Right forelimb (tissue), 1 donor: Measurements from ENCODE around the gene DTNBP1.

Experiments
- DNase-seq: peaks from one replicate; pipeline ENCODE4 v3.0.0-alpha.2; 2018

The DTNBP1 gene

GRCh38 chr6:15585760-15586214, 77.0 kb downstream of the DTNBP1 start:
- DNase-seq: no peak

- no peak for DNase-seq
These were observed 80.3 kb downstream of the DTNBP1 start for GRCh38 chr6:15582499-15582898.

- DNase-seq: no peak
These were observed 81.1 kb downstream of the DTNBP1 start for GRCh38 chr6:15581751-15582150.

DNA sequence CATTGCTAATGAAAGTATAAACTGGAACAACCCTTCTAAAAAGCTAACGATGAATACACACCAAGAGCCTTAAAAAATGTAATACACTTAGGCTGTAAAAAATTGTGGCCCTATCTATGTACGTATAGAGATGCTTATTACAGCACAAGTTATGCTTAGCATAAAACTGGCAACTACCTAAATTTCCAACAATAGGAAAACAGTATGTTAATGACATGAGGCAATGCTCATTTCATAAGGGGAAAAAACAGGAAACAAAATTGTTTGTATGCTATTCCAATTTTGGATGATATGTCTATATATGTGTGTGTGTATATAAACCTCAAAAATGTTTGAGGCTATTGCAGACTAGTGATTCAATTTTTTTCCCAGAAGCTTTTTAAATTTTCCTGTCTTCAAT, 82.5 kb downstream of the DTNBP1 start:
- DNase-seq: no peak

GRCh38 chr6:15578716-15579391, 84.0 kb downstream of the DTNBP1 start:
- DNase-seq: no peak

DNA sequence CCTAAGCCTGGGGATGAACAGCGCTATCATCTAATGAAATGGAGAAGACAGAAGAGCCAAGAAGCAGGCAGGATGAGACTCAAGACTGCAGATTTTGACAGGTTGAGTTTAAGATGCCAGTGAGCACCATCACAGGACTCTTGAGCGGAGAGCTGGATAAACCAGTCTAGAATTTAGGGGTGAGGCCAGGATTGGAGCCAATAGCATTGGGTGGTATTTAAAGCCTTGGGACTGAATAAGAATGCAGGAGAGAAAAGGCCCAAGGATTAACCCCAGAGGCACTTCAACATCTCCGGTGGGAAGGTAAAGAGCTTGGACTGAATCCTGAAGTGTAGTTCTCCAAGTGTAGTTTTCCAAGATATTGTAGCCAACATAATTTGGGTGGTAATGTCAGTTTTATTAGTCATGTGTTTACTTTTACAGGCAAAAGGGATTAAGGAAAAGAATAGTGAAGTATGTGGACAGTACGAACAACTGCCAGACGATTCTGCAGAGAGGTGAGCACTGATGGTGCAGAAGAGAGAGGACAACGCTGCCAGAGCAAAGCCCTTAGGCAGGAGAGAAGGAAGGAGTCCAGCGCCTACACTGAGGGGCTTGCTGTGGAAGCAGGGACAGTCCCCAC, 85.2 kb downstream of the DTNBP1 start:
- DNase-seq: no peak

DNA sequence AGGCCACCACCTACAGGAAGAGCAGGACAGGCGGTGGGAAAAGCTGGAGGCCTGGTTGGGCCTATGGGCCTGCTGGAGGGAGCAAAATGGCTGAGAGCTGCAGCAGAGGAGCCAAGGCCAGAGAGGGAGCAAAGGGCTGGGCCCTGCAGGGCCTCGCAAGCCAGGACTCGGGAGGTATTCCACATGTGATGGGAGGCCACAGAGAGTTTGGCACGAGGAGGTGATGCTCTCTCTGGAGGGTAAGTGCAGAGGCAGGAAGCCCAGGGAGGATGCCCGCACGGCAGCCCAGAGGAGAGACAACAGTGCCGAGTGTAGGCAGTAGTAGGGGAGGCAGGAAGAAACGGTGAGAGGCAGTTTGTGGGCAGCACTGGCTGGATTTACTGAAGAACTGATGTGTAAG, 85.7 kb downstream of the DTNBP1 start:
- no peak for DNase-seq

DNA sequence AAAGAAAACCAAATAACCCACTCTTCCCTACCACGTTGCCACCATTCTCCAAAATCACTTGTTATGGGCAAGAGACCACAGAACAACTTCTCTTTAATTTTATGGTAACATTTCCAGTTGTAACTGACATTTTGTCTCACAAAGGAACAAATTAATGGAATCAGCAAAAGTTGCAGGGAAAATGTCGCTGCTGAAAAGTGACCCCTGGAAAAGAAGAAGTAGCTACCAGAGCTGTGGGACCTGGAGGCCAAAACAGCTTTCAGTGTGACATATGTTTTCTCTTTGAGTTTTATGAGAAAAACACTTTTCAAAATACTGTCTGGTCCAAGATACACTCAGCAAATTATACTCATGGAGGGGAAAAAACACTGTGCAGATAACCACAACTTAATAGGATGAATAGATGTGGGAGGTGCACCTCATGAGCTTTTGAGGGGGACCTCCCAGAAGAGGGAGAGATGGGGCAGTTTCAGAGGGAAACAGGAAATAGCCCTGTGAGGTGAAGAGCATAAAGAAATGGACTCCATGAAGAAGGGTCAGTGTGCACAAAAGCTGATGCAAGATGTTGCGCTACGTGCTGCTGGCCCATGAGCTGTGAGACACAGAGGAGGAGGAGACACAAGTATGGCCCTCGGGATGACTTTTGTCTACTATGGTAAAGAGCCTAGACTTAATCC, 87.3 kb downstream of the DTNBP1 start:
- DNase-seq: no peak

DNA sequence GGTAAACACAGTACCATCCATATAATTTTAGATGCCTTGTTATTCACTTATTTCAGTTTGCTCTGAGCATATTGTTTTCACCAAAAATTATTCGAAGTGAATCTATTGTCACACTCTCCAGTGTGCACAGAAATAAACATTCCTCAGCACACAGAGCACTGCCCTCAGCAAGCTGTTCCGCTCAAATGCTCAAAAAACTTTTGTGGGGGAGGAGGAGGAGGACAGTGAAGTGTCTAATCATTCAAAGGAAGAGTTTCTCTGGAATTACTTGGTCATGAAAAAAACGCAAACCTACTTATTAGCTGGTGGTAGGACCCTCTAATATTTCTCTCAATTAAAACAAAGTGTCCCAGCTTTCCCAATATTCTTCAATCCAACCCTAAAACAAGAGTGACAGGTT, 88.3 kb downstream of the DTNBP1 start:
- DNase-seq: no peak

DNA sequence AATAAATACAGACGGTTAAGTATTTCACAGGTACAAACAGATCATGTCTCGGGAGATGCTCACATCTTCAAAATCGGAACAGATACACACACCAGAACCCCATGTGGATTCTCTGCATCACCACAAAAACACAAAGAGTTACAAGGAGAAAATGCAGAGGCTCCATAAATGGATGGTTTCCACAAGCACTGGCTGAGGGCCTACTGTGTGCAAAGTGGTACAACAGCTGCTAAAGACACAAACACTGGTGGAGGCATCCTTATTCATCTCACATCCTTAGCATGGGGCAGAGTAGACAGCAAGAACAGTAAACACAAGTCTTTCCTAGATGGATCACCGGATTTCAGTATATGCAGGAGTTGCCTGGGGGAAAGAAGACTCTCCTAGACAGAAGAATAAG, 88.8 kb downstream of the DTNBP1 start:
- DNase-seq: no peak

DNA sequence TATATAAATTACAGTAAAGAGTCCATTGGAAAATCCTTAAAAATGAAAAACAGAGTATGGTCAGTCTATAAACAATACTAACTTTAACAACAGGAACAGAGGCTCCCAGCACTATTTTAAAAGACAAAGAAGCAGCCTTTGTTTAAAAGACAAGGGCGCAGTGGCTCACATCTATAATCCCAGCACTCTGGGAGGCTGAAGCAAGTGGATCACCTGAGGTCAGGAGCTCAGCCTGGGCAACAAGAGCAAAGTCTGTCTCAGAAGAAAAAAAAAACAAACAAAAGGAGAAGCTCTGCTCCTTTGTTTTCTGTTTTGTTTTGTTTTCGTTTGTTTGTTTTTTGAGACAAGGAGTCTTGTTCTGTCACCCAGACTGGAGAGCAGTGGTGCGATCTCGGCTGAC, 89.4 kb downstream of the DTNBP1 start:
- no peak for DNase-seq

- DNase-seq: no peak
These were observed 90.4 kb downstream of the DTNBP1 start for GRCh38 chr6:15572296-15573016.

DNA sequence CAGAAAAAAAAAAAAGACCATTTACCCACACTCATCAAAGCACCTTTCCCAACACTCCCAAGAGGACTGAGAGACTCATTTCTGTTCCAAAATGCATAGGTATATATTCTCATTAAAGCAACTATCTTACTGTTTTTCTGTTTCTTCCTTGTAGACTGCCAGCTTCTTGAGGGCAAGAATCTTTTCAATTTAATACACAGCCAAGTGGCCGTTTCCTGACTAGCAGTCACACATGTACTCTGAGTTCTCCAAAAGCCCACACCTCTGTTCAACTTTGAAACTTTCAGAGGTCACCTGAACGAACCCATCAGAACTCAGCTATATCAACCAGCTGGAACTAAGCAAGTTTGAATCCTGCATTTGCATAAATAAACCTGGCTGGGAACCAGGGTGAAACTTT, 92.7 kb downstream of the DTNBP1 start:
- DNase-seq: no peak

DNA sequence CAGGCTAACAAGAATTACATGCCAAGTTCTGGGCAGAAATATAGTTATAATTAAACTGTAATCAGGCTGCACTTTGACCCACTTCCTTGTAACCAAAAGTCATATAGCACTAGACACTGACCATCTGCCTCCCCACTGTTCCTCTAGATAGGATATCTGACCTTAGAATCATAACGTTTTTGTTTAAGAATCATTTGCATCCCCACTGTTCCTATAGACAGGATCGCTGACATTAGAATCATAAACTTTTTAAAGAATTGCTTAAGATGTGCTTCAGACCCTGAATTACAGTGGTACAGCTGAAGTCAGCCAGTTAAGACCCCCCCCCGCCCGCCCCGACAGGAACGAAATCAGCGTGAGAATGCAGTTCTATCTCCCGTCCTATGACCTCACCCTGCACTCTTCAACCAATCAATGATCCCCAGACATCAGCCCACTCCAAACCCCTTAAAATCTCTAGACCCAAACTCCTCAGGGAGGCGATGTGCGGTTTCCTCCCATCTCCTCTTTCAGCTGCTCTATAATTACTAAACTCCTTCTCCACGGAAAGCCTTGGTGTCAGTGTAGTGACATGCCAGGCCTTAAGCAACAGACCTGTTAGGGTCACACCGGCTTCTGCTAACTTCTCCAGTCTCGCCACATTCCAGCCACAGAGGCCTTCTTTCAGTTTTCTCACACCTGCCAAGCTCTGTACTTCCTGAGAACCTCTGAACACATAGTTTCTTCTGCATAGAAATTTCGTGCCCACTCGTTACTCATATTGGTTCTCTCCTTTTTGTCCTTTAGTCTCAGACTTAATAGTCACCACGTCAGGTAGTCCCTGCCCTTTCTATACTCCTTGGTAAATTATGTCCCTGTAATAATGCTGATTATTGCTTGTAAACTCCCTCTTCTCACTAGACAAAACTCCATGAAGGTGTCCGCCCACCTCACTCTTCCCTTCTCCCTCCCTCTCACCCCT, 93.5 kb downstream of the DTNBP1 start:
- no peak for DNase-seq

GRCh38 chr6:15562977-15563376, 99.9 kb downstream of the DTNBP1 start:
- DNase-seq: no peak

DNA sequence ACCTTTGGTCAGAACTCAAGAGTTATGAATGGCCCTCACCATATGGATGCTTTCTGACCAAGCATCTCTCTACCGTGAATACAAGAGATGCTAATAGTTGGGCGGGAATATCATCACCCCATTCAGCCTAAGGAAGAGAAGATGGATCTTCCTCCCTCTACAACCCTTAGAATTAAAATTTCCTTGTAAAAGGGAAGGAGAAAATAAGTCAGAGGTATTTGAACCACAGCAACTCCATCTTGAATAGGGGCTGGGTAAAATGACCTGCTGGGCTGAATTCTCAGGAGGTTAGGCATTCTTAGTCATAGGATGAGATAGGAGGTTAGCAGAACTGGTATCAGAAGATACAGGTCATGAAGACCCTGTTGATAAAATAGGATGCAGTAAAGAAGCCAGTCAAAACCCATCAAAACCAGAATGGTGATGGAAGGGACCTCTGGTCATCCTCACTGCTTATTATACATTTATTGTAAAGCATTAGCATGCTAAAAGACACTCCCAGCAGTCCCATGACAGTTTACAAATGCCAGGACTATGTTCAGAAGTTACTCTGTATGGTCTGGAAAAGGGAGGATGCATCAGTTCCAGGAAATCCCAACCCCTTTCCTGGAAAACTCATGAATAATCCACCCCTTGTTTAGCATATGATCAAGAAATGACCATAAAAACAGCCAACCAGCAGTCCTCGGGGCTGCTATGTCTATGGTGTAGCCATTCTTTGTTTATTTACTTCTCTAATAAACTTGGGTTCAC, 101.2 kb downstream of the DTNBP1 start:
- no peak for DNase-seq

GRCh38 chr6:15560713-15561112, 102.1 kb downstream of the DTNBP1 start:
- DNase-seq: no peak

DNA sequence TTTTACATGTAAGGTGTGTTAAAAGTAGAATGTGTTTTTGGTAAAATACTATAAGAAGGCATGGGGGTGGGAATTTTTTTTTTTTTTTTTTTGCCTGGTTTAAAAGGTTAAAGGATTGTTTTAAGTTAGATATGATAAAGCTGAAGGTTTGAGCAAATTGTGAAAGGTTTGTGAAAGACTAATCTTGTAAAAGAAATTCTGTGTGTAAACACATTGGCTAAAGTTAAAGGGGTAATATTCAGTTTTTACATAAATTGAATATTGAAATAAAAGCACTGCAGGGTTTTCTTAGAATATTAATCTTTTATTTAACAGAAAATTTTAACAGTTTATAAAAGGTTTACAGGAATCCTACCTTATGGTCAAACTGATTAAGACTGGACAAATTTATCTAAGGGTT, 105.7 kb downstream of the DTNBP1 start:
- no peak for DNase-seq

DNA sequence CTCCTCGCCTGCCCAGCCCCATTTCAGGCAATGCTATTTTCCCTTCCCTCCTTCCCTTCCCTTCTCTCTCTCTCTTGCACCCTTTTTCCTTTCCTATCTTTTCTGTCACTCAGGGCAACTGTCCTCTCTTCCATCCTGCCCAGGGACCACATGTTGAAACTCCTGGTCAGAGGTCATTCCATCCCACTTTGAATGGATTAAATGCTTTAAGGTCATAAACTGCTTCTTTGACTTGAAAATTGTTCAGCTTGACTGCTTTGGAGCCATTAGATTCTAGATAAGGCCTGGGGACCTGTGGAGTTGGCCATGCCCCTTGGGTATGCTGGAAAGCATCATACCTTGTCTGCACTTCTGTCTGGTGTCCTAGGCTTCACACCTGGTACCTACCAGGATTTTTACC, 106.1 kb downstream of the DTNBP1 start:
- DNase-seq: no peak

DNA sequence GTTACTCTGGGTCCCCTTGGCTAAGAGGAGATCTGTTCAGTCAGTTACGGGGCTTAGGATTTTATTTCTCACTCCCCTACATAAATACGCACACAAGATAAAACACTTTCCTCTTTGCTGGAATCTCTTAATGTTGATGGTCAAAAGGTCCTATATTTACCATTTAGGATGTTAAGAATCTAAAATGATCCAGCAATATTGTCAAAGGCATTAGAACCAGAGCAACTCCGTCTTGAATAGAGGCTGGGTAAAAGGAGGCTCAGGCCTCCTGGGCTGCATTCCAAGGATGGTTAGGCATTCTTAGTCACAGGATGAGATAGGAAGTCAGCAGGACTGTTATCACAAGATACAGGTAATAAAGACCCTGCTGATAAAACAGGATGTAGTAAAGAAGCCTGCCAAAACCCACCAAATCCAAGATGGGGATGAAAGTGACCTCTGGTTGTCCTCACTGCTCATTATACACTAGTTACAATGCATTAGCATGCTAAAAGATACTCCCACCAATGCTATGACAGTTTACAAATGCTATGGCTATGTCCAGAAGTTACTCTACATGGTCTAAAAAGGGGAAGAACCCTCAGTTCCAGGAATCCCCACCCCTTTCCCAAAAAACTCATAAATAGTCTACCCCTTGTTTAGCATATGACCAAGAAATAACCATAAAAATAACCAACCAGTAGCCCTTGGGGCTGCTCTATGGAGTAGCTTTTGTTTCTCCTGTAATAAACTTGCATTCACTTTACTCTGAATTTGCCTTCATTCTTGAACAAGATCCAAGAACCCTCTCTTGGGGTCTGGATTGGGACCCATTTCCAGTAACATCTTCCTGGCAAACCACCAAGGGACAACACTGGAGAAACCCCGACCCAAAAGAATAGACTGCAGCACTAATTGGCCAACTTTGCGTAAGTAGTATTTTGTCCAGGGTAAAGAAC, 107.5 kb downstream of the DTNBP1 start:
- no peak for DNase-seq

DNA sequence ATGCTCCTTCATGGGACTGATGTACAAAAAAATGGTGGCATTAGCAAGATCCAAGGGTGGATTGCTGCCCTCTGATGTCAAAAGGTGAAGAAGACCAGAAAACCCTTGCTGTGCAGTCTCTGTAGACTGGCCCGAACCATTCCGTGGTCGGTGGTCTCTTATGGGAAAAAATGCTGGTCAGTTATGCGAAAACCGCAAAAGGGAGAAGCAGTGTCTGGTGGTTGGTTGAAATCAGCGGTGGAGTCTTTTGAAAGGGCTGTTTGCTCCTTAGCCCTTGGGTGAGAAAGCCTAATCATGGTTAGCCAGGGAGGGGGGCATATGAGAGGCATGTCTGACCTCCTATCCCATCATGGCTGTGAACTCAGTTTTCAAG, 108.1 kb downstream of the DTNBP1 start:
- DNase-seq: no peak
